Lower leg skin (tissue), 4 donors: Measurements from ENCODE around the gene RALGAPA2. TPM values are rescaled to one million over a fixed set of nuclear protein-coding genes. Genes with fewer than 3 reads are reported as not detected.

Experiments
- DNase-seq, 2 donors: peaks; one replicate each; pipeline ENCODE4 v3.0.0-alpha.2; 2019; ENCODE audit warnings: low spot score in 2 of 2
- H3K4me3 ChIP-seq: fragments of 200-600 bp; sonication (generic); 2 replicates; pipeline ENCODE4 v1.5.1; 2017; ENCODE audit warnings: mild to moderate bottlenecking, low read depth; ENCODE audit not compliant: poor library complexity, severe bottlenecking
- POLR2A ChIP-seq, 2 donors: fragments of 450-650 bp; IDR thresholded peaks; one replicate each; pipeline ENCODE4 v1.6.1; 2016 to 2017; ENCODE audit warnings: antibody characterized with exemption in 2 of 2, mild to moderate bottlenecking in 1 of 2, moderate library complexity in 1 of 2
- WGBS, 2 donors: methylation state at CpG; one replicate each; pipeline ENCODE4 v1.1.5; 2018; 5-methylcytosine and 5-hydroxymethylcytosine counted together
- intact Hi-C: fragments of 100-400 bp; cut with DNase I; formaldehyde crosslinking; loops from one replicate; pipeline ENCODE4 v1.15.0; 2023; ENCODE audit warnings: low total_unique reads
- total RNA-seq, 4 donors: library from RNA; depleted of rRNA; stranded (reverse); fragments of >200 nt; gene quantifications; one replicate each; pipeline ENCODE4 v1.1.0, GENCODE V29; 2016
- TF ChIP-seq, protein P1 (sequence below), 3 donors: fragments of 450-650 bp; IDR thresholded peaks; one replicate each; pipeline ENCODE4 v1.5.1; 2016; ENCODE audit warnings: antibody characterized with exemption in 3 of 3, mild to moderate bottlenecking in 3 of 3, moderate library complexity in 2 of 3

RALGAPA2 gene
- total RNA-seq, 4 donors from 2014 or later: 56.1 to 78.8 (median 60.8) TPM

DNA sequence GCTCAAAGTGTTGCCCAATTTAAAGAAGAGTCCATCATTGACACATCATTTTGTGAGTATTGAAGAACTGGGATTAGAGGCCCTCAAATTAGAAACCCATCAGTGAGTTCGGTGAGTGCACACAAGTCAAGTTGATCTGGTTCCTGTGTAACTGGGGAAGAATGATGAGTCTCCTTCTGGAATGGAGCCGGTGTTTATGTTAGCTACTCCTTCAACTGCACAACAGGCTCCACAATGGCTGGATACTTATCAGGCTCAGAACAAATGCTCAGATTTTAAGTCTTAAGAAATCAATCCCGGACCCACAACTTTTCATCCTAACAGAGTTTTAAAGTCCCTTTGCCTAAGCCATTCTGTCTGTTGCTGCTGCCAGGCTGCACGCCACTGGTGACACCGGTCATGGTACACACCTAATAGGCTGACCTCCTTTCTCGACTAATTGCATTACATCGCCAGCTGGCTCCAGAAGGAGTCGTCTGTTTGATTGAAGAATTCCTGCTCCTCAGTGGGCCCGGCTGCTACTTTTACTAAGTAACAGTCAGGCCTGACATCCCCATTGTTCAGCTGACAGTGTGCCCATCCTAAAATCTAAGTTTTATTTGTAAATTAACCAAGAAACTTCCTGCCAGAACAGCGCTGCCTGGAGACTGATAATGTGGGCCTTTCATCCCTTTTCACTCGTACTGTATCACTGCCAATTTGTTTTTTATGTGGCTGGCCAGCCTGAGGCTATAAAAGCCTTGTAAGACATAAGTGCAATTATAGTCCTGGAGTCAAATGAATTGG lies 214.2 kb downstream of the RALGAPA2 start:
- H3K4me3 ChIP-seq: no peak overlapping the region
- TF ChIP-seq, protein P1, sequence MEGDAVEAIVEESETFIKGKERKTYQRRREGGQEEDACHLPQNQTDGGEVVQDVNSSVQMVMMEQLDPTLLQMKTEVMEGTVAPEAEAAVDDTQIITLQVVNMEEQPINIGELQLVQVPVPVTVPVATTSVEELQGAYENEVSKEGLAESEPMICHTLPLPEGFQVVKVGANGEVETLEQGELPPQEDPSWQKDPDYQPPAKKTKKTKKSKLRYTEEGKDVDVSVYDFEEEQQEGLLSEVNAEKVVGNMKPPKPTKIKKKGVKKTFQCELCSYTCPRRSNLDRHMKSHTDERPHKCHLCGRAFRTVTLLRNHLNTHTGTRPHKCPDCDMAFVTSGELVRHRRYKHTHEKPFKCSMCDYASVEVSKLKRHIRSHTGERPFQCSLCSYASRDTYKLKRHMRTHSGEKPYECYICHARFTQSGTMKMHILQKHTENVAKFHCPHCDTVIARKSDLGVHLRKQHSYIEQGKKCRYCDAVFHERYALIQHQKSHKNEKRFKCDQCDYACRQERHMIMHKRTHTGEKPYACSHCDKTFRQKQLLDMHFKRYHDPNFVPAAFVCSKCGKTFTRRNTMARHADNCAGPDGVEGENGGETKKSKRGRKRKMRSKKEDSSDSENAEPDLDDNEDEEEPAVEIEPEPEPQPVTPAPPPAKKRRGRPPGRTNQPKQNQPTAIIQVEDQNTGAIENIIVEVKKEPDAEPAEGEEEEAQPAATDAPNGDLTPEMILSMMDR (IDR thresholded peaks at IDR 0.05): no peak
- TF ChIP-seq POLR2A (IDR thresholded peaks at IDR 0.05): no peak
- no peak for DNase-seq
- intact Hi-C loops: no loop called here
- 57 to 59% methylated on average over 11 of the region's 11 CpGs for WGBS, 2 donors

DNA sequence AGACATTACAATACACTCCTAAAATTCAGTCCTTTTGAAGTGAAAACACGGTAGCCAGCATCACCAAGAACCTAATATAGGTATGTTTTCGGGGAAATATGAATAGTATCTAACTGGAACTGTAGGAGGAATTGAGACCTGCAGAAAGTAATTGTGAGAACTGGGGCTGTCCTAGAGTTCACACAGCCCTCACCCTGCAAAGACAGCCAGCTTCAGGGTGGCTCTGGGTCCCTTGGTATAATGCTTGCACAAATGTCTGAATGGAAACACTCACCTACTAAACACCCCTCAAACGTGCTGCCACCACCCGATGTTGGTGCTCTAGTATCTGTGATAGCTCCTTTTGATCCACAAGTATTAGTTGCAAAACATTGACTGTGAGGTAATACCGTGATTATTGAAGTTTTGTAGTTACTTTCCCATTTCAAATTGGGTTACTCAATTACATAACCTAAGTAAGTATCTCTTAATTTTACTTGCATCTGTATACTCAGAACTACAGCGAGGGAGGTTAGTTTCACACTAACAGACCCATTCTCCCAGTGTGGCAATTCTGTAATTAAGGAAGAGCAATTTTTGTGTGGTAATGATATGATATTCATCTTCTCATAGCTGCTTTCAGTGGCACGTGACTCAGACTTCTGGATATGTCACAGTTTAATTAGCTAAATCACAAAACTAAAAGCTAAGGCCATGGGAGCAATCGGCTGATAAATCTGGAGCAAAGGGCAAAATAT lies 215.0 kb downstream of the RALGAPA2 start:
- DNase-seq: no peak
- no peak for TF ChIP-seq POLR2A (IDR thresholded peaks at IDR 0.05)
- TF ChIP-seq, protein P1 (IDR thresholded peaks at IDR 0.05): no peak
- intact Hi-C loops: no loop called here
- H3K4me3 ChIP-seq: no peak overlapping the region
- 91 to 93% methylated on average over 8 of the region's 8 CpGs for WGBS, 2 donors

DNA sequence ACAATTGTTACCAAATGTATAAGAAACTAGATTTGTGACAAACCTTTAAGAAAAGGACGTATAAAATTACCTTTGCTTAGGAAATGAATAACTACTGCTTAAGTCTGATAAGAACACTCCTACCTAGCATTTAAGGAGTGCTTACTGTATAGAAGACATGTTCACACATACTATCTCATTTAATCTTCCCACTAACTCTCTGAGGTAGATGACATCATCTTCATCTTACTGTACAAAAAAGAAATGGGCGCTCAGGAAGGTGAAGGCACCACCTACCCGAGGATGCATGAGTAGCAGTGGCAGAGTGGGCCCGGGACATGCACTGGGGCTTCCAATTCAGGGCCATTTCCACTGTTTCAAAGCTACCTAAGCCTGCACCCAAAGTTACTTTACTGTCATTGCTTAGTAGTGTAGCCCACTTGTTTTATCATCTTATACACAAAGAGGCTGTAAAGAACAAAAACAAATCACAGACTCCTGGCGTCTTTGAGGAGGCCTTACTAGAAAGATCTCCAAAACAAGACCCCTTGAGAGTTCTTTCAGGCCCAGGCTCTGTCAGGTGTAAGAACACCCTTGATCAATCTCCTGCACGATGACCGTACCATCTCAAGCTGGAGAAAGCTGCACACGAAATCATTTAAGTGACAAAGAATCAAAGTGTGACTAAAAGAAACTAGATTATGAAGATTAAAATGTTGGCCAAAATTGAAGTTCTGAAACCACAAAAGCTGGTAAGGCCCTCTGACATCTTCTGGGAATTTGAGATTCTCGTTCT lies 216.5 kb downstream of the RALGAPA2 start:
- H3K4me3 ChIP-seq: no peak overlapping the region
- intact Hi-C loops: no loop called here
- 90 to 92% methylated on average over 9 of the region's 9 CpGs for WGBS, 2 donors
- TF ChIP-seq, protein P1 (IDR thresholded peaks at IDR 0.05): no peak
- TF ChIP-seq POLR2A (IDR thresholded peaks at IDR 0.05): no peak
- DNase-seq: no peak

DNA sequence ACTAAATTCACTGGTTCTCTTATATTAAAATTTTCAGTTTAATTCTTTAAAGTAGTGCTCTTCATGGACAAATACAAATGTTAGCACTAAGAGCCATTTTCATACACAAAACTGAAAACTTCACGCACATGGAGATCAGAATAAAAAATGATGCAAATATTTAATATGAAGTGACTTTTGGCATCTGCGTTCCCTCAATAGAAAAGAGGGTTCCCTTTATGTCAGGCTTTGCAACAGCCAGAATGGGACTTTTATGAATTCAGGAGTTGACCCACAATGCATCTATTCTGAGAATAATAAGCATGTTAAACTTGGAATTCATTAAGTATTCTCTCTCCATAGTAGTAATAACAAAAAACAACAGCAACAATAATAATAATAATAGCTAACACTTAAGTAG lies 218.7 kb downstream of the RALGAPA2 start:
- 94 to 99% methylated on average over 2 of the region's 2 CpGs for WGBS, 2 donors
- no peak for DNase-seq
- no peak for TF ChIP-seq POLR2A (IDR thresholded peaks at IDR 0.05)
- TF ChIP-seq, protein P1 (IDR thresholded peaks at IDR 0.05): no peak
- intact Hi-C loops: no loop called here
- no peak overlapping the region for H3K4me3 ChIP-seq

DNA sequence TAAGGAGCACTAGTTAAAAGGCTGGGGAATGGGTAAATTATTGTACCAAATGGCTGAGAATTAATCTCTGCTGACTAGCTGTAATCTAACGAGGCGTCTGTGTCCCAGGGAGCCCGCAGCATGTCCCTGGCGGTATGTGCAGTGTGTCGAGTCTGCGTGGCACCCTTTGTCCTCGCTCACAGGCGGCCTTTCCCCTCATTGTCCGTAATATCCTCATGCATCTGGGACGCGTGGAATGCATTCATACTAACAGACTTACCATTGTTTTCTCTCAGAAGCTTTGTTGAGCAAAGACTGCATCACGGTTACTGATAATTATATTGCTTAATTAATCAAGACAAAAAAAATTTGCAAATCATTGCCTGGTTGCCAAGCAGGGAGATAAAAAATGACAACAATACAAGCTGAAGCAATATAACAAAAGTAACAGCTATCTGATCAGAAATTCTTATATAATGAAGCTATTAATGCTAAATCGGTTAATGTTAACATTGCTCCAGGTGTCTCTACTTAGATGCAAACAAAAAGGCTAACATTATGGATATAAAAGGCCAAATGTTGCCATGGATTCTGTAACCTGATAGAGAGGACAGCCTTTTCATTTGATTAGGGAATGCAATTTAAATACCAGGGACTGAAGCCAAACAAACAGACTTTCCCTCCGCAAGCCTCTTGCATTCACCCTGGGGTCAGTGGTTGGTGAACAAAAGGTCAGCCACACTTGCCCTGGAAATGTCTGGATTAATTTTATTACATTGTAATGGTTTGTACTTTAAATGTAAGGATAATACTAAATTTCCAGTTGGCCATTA lies 219.7 kb downstream of the RALGAPA2 start:
- H3K4me3 ChIP-seq: no peak overlapping the region
- intact Hi-C loops: no loop called here
- TF ChIP-seq, protein P1 (IDR thresholded peaks at IDR 0.05): no peak
- no peak for TF ChIP-seq POLR2A (IDR thresholded peaks at IDR 0.05)
- 81 to 84% methylated on average over 14 of the region's 14 CpGs for WGBS, 2 donors
- no peak for DNase-seq
